DMS153 treated with DMSO at 0.1 percent for 48 hours (cell line): ENCODE data around the gene POU3F1.
"Not testable (repeated sequence)": the region's sequence is repeated elsewhere in the genome, so short reads cannot be mapped to it uniquely, and the experiment has no call there.

Source experiments
- DNase-seq: peaks from one replicate; lab custom pipeline; 2025; ENCODE audit not compliant: unreplicated experiment; lab: John Stamatoyannopoulos, UW

The POU3F1 gene

DNA sequence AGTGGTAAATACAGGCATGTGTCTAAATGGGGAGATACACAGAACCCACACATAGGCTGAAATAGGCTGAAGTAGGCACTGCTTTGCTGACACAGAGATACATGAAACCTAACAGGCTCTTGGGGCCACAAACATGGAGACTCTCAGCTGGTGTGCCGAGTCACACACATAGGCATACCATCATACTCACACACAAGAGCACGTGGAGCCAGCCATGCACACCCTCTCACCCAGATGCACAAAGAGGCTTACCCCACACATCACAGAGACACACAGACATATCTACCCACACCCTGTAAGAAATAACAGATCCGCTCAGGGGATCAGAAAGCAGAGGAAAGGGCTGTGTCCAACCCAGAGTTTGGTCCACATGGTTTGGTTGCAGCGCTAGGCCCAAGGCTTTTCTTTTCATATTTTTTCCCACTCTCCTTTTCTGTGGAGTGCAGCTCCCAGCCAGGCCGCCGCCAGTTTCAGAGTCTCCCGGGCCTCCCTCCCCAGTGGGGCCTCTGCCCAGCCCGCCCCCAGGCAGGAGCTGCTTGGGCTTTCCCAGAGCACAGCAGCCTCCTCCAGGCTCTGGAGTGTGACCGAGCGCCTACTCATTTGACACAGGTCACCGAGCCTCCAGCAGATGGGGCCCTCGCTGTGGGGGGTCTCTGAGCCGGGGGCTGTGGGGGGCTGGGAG is 3.9 kb upstream of the POU3F1 start:
- DNase-seq: no peak

DNA sequence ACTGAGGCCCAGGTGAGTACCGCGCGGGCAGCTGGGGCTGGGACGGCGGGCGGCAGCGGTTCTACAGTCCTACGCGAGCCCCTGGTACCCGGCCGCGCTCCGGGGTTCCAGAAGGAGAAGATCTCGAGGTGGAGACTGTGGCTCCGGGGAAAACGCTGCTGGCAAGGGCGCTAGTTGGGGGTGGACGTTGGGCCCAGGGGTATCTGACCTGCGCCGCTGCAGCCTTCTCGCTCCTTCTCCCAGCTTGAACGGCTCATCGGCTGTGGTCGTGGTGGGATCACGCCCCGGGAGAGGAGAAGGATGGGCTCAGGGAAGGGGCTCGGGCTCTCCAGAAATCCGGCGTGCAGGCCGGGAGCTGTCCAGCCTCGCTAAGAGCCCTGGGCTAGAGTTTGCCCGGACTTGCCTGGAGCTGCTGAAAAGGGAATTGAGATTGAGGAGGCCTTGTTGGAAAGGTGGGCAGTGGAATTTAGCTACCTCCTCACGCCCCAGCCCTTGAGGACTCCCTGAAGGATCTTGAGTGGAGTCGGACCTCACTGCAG is 1.1 kb upstream of the POU3F1 start:
- no peak for DNase-seq

DNA sequence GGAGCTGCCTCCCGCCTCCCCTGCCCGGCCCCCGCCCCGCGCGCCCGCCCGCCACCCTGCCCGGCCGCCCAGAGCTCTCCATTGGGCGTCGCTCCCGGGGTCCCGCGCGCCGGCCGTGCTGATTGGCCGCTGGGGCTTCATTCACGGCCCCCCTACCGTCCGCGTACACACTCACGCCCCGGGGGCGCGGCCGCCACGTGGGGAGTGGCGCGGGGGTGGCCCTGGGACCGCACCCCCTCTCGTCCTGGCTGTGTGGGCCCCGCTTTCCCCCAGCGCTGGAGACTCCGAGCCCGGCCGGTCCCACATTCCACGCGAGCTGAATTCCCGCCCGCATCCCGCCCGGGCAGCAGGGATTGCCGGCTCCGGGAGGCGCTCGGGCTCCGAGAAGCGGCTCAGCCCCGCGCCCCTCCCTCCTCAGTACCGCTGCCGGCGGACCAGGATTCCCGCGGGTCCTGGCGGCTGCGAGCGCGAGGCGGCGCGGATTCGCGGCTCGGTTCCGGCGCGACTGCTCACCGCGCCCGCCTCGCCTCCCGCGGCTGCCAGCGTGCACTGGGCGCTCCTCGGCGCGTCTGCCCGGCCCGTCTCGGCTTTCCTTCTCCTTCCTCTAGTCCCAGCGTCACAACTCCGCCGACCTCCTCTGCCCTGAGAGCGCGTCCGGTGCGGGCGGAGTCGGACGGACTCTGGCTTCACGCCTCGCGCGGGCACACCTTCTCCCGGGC is 450 bp upstream of the POU3F1 start:
- peak; percentile 38 for DNase-seq

DNA sequence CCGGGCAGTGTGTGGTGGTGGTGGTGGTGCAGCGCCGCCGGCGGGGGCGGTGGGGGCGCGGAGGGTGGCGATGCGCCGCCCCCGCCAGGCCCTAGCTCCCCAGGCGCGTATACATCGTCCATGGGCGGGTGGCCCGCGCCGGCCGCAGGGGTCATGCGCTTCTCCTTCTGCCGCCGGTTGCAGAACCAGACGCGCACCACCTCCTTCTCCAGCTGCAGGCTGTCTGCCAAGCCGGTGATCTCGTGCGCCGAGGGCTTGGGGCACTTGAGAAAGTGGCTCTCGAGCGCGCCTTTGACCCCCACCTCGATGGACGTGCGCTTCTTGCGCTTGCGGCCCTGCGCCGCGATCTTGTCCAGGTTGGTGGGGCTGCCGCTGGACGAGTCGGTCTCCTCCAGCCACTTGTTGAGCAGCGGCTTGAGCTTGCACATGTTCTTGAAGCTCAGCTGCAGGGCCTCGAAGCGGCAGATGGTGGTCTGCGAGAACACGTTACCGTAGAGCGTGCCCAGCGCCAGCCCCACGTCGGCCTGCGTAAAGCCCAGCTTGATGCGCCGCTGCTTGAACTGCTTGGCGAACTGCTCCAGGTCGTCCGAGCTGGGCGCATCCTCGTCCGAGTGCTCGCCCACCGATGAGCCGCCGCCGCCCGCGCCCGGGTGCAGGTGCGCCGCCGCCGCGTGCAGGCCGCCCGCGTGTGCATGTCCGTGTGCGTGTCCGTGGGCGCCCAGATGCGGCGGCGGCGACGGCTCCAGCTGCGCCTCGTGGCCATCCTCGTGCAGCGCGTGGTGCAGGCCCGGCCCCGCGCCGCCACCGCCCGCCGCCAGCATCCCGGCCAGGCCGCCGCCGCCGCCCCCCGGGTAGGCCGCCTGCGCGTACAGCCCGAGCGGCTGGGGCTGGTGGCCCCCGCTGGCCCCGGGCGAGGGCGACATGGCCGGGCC is 926 bp downstream of the POU3F1 start:
- DNase-seq: no peak

DNA sequence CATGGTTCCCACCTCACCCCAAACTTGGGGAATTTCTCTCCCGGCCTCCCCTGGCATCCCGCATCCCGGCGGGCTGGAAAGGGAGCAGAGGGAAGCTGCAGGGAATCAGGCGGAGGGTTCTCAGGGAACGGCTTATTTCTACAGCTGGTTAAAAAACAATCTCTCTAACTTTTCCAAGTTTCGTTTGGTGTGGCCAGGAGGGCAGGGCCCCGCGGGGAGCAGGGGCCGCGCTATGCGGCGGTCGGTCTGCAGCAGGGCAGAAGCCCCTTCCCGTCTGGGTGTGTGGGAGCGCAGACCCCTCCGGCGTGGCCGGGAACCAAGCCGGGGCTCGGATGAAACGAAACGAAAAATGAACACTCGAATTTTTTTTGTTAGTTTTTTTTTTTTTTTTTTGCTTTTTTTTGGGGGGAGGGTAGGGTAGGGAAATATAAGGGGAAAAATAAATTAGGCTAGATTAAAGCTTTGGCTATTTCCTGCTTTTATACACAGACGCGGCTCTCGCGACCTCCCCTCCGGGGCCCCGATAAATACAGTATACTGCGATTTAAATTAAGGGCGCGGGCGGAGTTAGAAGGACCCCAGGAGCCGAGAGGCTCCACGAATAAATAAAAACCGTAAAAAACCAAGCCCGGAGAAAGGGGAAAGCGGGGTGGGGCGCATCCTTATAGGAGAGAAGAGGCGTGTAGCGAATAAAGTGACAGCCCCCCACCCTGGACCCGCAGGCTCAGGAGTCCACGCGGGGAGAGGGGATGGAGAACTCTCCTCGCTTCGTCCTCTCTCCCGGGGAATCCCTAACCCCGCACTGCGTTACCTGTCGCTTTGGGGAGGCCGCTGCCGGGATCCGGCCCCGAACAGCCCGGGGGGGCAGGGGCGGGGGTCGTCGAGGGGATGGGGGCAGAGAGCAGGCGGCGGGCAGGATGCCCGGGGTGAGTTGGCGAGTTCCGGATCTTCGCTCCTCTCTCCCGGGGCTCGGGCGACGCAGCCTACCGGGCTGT is 2.1 kb downstream of the POU3F1 start:
- no peak for DNase-seq

DNA sequence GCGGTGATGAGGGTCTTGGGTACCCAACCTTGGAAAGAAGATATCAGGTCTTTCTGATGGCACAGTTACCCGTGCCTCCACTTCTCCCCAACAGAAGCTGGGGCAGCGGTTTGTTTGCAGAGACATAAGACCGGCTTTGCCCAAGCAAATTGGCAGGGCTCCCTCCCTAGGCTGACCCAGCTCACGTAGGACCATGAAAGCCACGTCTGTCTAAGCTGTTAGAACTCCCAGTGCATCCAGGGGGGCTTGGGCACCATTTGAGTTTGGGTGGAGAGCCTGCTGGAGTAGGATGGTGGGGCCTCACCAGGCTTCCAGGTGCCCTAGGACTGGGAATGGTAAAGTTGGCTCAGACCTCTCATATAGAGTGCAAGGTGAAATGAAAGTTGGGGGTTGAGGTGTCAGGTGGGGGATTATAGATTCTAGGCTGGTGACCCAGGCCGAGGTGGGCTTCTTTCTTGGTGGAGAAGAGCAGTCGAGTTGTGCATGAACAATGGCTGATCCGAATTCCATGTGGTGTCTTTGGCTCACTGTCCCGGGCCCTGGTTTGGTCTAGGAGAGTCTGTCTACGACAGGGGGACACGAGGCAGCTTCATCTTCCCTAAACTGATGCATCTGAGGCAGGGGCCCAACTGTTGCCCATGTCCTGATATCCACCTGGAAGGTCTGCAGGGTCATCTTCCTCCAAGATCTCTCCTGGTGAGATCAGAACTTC is 3.4 kb downstream of the POU3F1 start:
- no peak for DNase-seq

DNA sequence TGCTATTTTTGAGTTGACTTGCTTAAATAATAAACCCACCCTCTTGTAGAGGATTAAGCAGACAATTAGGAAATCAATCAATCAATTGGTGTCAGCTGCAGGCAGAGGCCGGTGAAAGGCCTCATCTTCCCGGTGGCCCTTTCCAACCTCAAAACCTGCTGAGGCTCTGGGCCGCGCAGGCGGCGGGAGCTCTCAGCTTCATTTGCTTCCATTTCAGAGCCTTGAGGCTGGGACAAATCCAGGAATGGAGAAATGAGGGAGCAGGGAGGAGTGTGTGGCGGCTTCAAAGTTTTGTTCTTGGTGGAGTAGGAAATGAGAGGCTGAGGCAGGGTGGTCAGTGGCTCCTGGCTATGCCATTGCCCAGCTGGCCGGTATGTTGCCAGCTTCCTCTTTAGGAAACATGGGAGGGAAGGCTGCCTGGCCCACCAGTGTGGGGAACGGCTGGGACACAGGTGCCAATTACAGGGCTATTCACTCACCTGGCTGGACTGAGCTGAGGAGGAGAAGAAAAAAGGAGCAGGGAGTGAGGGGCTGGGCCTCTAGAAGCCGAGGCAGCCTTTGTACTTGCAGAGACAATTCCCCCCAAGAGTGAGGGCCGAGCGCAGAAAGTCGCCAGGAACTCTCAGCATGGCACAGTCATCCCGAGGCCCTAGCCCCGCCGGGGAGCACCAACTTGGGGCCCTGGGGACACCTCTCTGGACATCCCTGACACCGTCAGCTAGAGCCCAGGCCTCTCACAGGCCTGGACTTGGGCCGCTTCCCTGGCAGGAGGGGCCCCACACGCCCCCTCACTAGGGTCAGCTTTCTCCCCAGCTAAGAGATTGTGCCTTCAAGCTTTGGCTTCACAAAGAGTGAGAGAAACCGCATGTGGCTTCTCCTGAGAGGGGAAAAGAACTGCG is 4.4 kb downstream of the POU3F1 start:
- no peak for DNase-seq

DNA sequence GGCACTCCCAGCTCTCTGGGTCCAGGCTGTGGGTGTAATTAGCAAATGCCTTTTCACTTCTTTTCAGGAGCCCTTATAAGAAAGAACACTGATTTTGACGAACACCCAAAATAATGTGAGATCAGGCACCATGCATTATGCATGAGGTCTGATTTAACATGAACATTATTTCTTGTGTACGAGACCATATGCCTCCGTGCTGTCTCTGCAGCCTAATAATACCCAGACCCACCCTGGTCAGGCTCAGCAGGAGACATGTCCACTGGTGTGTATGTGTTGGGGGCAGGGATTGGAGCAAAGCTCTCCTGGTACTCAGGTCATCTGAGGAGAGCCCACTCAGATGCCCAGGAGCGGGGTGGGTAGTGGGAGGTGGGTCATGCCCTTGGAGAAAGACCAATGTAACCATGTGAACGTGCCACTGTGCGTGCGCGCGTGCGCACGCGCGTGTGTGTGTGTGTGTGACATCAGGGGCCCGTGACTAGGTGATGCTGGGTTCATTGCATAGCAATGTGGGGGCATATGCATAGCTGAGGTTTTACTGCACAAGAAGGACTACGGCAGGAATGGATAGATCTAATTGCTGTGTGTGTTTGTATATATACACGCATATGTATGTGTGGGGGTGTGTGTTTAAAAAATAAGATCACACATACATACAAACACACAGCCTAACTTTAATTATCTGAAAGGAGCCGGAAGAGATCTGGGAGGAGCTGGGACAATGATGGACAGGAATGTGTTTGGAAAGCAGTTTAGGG is 7.1 kb downstream of the POU3F1 start:
- no peak for DNase-seq

DNA sequence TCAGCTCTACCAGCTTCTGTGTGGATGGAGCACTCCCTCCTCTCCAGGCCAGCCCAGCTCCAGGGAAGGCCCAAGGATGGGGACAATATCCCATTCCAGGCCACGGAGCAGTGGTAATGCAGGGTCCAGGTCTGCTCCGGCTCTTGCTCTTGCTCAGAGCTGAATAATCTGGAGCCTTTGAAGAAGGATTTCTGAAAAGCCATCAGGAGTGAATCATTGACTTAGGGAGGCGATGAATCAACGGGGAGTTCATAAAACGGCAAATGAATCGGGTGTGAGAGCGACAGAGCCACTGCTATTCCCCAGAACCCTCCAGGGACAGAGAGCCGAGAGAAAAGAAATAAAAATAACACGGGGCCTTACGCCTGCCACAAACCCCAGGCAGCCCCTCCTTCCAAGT is 7.7 kb downstream of the POU3F1 start:
- DNase-seq: no peak

DNA sequence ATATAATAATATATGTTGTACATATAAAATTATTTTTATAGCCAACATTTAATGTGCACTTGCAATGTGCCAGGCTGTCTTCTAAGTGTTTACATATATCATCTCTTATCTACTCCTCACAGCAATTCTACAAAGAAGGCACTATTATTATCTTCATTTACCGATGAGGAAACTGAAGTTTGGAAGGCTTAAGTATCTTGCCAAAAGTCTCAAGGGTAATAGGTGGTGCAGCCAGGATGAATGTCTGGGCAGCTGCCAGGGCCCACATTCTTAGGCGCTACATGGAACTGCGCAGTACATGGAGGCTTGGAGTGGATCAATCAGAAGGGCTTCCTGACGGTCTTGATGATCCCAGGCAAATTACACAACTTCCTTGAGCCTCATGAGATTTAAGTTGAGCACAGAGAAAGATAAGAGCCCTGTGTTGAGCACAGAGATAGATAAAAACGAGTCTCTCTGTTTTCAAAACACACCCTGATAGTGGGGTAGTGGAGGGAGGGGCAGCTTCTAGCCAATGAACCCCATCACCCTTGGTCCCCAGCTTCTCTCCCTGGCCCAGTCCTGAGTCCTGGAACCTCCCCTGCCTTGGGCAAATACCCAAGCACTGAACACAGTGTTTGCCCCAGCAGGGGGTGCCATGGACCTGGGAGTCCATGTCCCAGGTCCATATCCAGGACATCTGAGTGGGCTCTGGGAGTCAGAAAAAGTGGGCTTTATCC is 9.2 kb downstream of the POU3F1 start:
- no peak for DNase-seq

DNA sequence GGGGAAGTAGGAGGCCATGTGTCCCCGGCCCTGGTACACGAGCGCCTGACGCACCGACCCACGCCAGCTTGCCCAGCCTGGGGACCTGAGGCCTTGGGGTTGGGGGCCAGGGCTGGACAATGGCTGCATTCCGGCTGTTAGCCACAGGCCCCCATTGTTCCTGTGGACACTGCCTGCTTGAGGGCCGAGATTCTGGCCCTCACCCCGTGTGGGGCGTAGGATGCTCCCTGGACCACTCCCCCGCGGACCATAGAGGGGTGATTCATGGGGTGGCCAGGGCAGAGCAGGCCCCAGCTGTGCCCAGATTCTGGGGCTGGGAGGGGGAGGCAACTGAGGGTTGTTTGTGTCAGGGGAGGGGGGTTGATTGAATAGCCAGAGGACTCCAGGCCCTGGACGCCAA is 11.7 kb downstream of the POU3F1 start:
- no peak for DNase-seq

DNA sequence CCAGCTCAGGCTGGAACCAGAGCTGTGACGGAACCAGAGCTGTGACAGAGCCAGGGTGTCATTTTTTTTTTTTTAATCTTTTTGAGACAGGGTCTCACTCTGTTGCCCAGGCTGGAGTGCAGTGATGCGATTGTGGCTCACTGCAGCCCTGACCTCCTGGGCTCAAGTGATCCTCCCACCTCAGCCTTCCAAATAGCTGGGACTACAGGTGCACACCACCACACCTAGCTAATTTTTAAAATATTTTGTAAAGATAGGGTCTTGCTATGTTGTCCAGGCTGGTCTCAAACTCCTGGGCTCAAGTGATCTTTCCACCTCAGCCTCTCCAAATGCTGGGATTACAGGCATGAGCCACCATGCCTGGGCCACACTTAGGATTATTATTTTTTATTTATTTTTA is 13.6 kb downstream of the POU3F1 start:
- DNase-seq: not testable (repeated sequence)

DNA sequence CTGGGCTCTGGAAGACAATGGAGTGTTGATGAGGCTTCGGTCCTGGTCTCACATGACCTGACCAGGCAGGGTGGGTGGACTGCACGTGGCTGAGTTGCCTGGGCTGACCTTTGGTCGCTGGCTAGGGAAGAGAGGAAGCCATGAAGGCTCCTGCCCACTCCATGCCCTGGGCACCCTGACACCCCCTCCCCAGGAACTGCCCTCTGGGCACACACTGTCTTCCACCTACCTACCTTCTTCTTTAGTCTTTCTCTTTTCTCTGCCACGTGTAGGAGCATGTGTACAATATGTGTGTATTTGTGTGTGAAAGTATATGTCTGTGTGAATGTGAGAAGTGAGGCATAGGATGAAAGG is 15.1 kb downstream of the POU3F1 start:
- DNase-seq: no peak

DNA sequence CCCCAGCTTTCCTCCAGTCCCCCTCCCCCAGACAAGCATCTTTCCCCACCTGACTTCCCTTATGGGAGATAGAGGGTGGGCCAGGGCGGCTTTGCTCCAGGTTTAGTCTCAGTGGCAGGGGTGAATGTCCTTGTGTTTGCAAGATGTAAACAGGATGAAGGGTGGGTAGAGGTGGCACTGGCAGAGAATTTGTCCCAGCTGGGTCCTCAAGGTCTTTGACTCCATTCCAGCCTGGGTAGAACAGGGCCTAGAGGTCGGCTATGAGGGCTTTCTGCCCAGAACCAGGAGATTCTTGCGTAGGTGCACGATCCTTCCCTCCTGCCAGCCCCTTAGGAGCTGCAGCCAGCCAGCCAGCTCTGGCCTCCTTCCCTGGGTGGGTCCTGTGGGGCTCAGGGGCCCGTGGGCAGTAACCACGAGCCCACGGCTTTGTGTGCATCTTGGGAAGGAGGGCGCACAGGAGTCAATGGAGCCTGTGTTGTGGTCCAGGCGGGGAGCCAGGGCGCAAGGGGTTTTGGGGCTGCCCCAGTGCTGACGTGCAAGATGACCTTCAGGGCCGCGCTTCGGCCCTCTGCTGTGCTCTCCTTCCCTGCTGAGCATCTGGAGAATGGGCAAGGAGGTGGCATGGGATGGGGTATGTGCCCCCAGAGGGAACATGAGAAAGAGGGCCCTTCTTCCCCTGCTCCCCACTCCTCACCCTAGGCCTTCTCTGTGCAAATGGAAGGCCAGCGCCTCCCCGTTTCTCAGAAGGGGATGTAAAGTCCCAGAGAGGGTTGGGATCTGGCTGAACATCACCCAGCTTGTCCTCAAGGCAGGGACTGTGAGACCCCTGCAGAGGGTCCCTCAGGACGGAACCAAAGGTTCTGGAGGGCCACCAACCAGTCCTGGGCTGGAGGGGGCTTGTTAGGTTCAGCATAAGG is 15.7 kb downstream of the POU3F1 start:
- no peak for DNase-seq

DNA sequence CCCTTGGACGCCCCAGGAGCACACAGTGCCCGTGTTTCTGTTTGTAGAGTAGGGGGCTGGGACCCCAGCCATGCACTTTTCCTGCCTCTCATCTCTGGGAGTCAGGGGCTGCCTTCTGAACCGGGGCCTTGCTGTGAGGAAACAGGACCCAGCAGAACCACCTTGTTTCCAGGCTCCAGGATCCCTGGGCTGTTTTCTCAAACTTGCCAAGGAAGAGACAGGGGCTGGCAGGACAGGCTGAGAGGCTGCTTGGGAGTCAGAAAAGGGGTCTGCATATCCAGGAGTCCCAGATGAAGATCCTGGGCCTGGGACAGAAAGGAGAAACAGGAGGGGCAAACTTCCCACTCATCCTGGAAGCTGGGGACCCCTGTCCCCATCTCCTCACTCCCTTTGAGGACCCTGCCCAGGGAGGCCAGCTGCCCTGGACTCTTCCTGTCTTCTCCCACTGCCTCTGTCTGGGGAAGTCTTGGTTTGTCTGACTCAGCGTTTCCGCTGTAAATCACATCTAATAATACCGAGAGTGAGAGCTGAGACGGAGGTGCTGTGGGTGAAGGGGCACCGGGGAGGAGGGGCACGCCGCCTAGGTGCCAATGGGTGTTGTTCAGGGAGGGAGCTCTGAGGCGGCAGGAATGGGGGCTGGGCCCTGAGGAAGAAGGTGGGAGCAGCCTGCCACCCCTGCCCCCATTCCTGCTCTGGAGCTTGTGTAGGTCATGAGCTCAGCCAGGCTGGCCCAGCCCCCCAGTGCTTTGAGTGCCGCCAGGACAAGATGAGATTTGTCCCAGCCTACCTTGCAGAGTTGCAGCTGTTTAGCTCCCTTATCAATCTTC is 16.7 kb downstream of the POU3F1 start:
- peak; percentile 39 for DNase-seq
